IMR-90 (cell line): ENCODE measurements around the gene RELCH. TPM values are rescaled to one million over a fixed set of nuclear protein-coding genes. Genes with fewer than 3 reads are reported as not detected.

Source experiments
- ATAC-seq: fragments of 200-7000 bp; cut with Tn5 transposase; 2 replicates; pipeline ENCODE4 v1.9.1; 2020; ENCODE audit warnings: low read depth, mild to moderate bottlenecking, moderate library complexity
- BruUV-seq: library from RNA; stranded (reverse); fragments of 400-500 nt; replicated peaks from 2 replicates; lab custom pipeline; 2021; lab: Mats Ljungman, UMichigan
- CTCF ChIA-PET: fragments of 300-600 bp; formaldehyde crosslinking; extraction: SDS; loops from one replicate; lab custom pipeline; 2021; ENCODE audit warnings: antibody characterized with exemption; lab: Yijun Ruan, JAX
- POLR2A ChIA-PET: fragments of 300-600 bp; sonication (Branson Sonifier 250); formaldehyde crosslinking; loops from one replicate; lab custom pipeline; 2022; ENCODE audit warnings: antibody characterized with exemption; ENCODE audit not compliant: unreplicated experiment; lab: Charles Lee
- DNase-seq: peaks from one replicate; pipeline ENCODE4 v3.0.0; 2013
- H2AFZ ChIP-seq: replicated peaks from 2 replicates; pipeline ENCODE3; 2013; ENCODE audit warnings: low read length, mild to moderate bottlenecking; ENCODE audit not compliant: poor library complexity
- H2AK5ac ChIP-seq: 2 replicates; pipeline ENCODE4 v1.6.1; 2013; ENCODE audit warnings: low read depth, low read length, inconsistent platforms
- H2AK9ac ChIP-seq: replicated peaks from 2 replicates; pipeline ENCODE3; 2013; ENCODE audit warnings: mild to moderate bottlenecking, low read depth, low read length, moderate library complexity; ENCODE audit not compliant: poor library complexity
- H2BK120ac ChIP-seq: 2 replicates; pipeline ENCODE4 v1.6.1; 2013; ENCODE audit warnings: low read depth, low read length, inconsistent platforms
- H2BK15ac ChIP-seq: 3 replicates; pipeline ENCODE4 v1.6.1; 2013; ENCODE audit warnings: low read depth, low read length, inconsistent platforms
- H2BK20ac ChIP-seq: 2 replicates; pipeline ENCODE4 v1.6.1; 2013; ENCODE audit warnings: low read depth, mild to moderate bottlenecking, inconsistent platforms, low read length, moderate library complexity
- H2BK5ac ChIP-seq: 2 replicates; pipeline ENCODE4 v1.6.1; 2013; ENCODE audit warnings: mild to moderate bottlenecking, low read depth, low read length, inconsistent platforms; ENCODE audit not compliant: poor library complexity, severe bottlenecking
- H3K14ac ChIP-seq: replicated peaks from 2 replicates; pipeline ENCODE4 v1.6.1; 2013; ENCODE audit warnings: low read depth, low read length, inconsistent platforms
- H3K18ac ChIP-seq: 2 replicates; pipeline ENCODE4 v1.6.1; 2013; ENCODE audit warnings: low read depth, low read length, control low read depth
- H3K23ac ChIP-seq: 2 replicates; pipeline ENCODE4 v1.6.1; 2013; ENCODE audit warnings: low read depth, low read length, inconsistent platforms
- H3K27ac ChIP-seq: 2 replicates; pipeline ENCODE4 v1.5.1; 2013; ENCODE audit warnings: mild to moderate bottlenecking, control low read depth, low read length; ENCODE audit not compliant: insufficient read depth
- H3K27me3 ChIP-seq: 2 replicates; pipeline ENCODE4 v1.6.1; 2013; ENCODE audit warnings: low read length; ENCODE audit not compliant: control insufficient read depth, insufficient read depth
- H3K36me3 ChIP-seq: 2 replicates; pipeline ENCODE4 v1.6.1; 2013; ENCODE audit warnings: low read length, mixed read lengths; ENCODE audit not compliant: control insufficient read depth, insufficient read depth
- H3K4ac ChIP-seq: 2 replicates; pipeline ENCODE4 v1.6.1; 2013; ENCODE audit warnings: low read depth, low read length, inconsistent platforms
- H3K4me1 ChIP-seq: 2 replicates; pipeline ENCODE4 v1.6.1; 2013; ENCODE audit warnings: low read length, mixed read lengths; ENCODE audit not compliant: control insufficient read depth, insufficient read depth
- H3K4me2 ChIP-seq: 2 replicates; pipeline ENCODE4 v1.6.1; 2013; ENCODE audit warnings: low read depth, mild to moderate bottlenecking, control low read depth, low read length, moderate library complexity
- H3K4me3 ChIP-seq: 2 replicates; pipeline ENCODE4 v1.5.1; 2013; ENCODE audit warnings: low read depth, mild to moderate bottlenecking, control low read depth, low read length, moderate library complexity; ENCODE audit not compliant: insufficient read depth
- H3K56ac ChIP-seq: 2 replicates; pipeline ENCODE4 v1.6.1; 2013; ENCODE audit warnings: low read length, inconsistent platforms; ENCODE audit not compliant: insufficient read depth; ENCODE audit errors: extremely low read depth
- H3K79me1 ChIP-seq, 2 experiments: 2 replicates each; pipeline ENCODE4 v1.6.1; 2013; ENCODE audit warnings: low read length in 2 of 2, inconsistent platforms in 1 of 2, low read depth in 1 of 2
- H3K9ac ChIP-seq: 2 replicates; pipeline ENCODE4 v1.6.1; 2013; ENCODE audit warnings: low read depth, low read length, control low read depth
- H3K9me1 ChIP-seq: 2 replicates; pipeline ENCODE4 v1.6.1; 2013; ENCODE audit warnings: low read length, inconsistent platforms; ENCODE audit not compliant: insufficient read depth
- H3K9me3 ChIP-seq: 2 replicates; pipeline ENCODE4 v1.6.1; 2013; ENCODE audit warnings: low read length; ENCODE audit not compliant: control insufficient read depth, insufficient read depth
- H4K20me1 ChIP-seq: 2 replicates; pipeline ENCODE4 v1.6.1; 2013; ENCODE audit warnings: low read length, inconsistent platforms; ENCODE audit not compliant: insufficient read depth
- H4K5ac ChIP-seq: 2 replicates; pipeline ENCODE4 v1.6.1; 2013; ENCODE audit warnings: mild to moderate bottlenecking, low read depth, low read length, control low read depth
- H4K8ac ChIP-seq, 2 experiments: 2 replicates each; pipeline ENCODE4 v1.6.1; 2013; ENCODE audit warnings: low read depth in 2 of 2, low read length in 2 of 2, control low read depth in 1 of 2, inconsistent platforms in 1 of 2
- H4K91ac ChIP-seq: 2 replicates; pipeline ENCODE4 v1.6.1; 2013; ENCODE audit warnings: low read depth, low read length, inconsistent platforms; ENCODE audit not compliant: insufficient read depth
- BHLHE40 ChIP-seq: fragments of 150-350 bp; IDR thresholded peaks from 2 replicates; pipeline ENCODE4 v1.6.1; 2016; ENCODE audit warnings: mild to moderate bottlenecking, low read depth, low read length
- CEBPB ChIP-seq: IDR thresholded peaks from 2 replicates; pipeline ENCODE4 v1.6.1; 2012; ENCODE audit warnings: low read depth, low read length, improper control_type of control experiment
- CHD1 ChIP-seq: IDR thresholded peaks from 2 replicates; pipeline ENCODE4 v1.6.1; 2012; ENCODE audit warnings: low read depth, low read length, improper control_type of control experiment
- CTCF ChIP-seq: conservative IDR thresholded peaks from 2 replicates; pipeline ENCODE4 v1.5.1; 2012; ENCODE audit warnings: mild to moderate bottlenecking, low read depth, low read length, improper control_type of control experiment
- FOS ChIP-seq: fragments of 150-350 bp; IDR thresholded peaks from 2 replicates; pipeline ENCODE4 v1.6.1; 2016; ENCODE audit warnings: low read depth, low read length
- MAFK ChIP-seq: IDR thresholded peaks from 2 replicates; pipeline ENCODE4 v1.6.1; 2012; ENCODE audit warnings: low read depth, low read length, improper control_type of control experiment
- MAZ ChIP-seq: IDR thresholded peaks from 2 replicates; pipeline ENCODE4 v1.6.1; 2012; ENCODE audit warnings: low read depth, mild to moderate bottlenecking, low read length, improper control_type of control experiment, moderate library complexity, borderline replicate concordance
- MXI1 ChIP-seq: IDR thresholded peaks from 2 replicates; pipeline ENCODE4 v1.6.1; 2012; ENCODE audit warnings: low read depth, mild to moderate bottlenecking, low read length, moderate library complexity, borderline replicate concordance
- NFE2L2 ChIP-seq: fragments of 150-350 bp; IDR thresholded peaks from 2 replicates; pipeline ENCODE4 v1.6.1; 2016; ENCODE audit warnings: low read depth, mild to moderate bottlenecking, low read length
- POLR2A ChIP-seq: IDR thresholded peaks from 2 replicates; pipeline ENCODE4 v1.6.1; 2012; ENCODE audit warnings: mild to moderate bottlenecking, low read depth, low read length
- RAD21 ChIP-seq: IDR thresholded peaks from 2 replicates; pipeline ENCODE4 v1.6.1; 2012; ENCODE audit warnings: low read length, improper control_type of control experiment
- RCOR1 ChIP-seq: IDR thresholded peaks from 2 replicates; pipeline ENCODE4 v1.6.1; 2012; ENCODE audit warnings: mild to moderate bottlenecking, low read length, improper control_type of control experiment; ENCODE audit not compliant: insufficient replicate concordance
- RFX5 ChIP-seq: IDR thresholded peaks from 2 replicates; pipeline ENCODE4 v1.8.0; 2012; ENCODE audit warnings: low read depth, mild to moderate bottlenecking, low read length, moderate library complexity
- SMC3 ChIP-seq: fragments of 150-350 bp; IDR thresholded peaks from 2 replicates; pipeline ENCODE4 v1.6.1; 2016; ENCODE audit warnings: low read depth, mild to moderate bottlenecking, antibody characterized with exemption, low read length, moderate library complexity
- WGBS, 2 experiments: methylation state at CpG; one replicate each; pipeline versions ENCODE4 v1.1.5 to v1.1.7; 2013; ENCODE audit warnings: missing lambda C conversion rate in 2 of 2; ENCODE audit not compliant: insufficient read length in 1 of 2; ENCODE audit errors: extremely low coverage in 2 of 2; 5-methylcytosine and 5-hydroxymethylcytosine counted together
- dilution Hi-C: fragments of 300-500 bp; cut with HindIII; formaldehyde crosslinking; loops from one replicate; pipeline ENCODE4 v1.14.3; 2018; ENCODE audit warnings: low sequenced_read_pairs; ENCODE audit not compliant: unreplicated experiment
- in situ Hi-C: fragments of 300-500 bp; cut with MboI; formaldehyde crosslinking; loops from 3 replicates; pipeline ENCODE4 v1.14.3; 2019; ENCODE audit warnings: low sequenced_read_pairs, inconsistent platforms, mixed read lengths
- intact Hi-C: fragments of 100-400 bp; cut with micrococcal nuclease; formaldehyde crosslinking; loops from 2 replicates; pipeline ENCODE4 v1.10.0; 2022
- polyA plus RNA-seq, 3 experiments: library from polyadenylated mRNA; depleted of rRNA; stranded (reverse); fragments of >200 nt; gene quantifications; 2 replicates each; pipeline ENCODE4 v1.2.3, GENCODE V29; 2012; ENCODE audit warnings: low replicate concordance in 1 of 3
- total RNA-seq: library from RNA; depleted of rRNA; stranded (reverse); fragments of >200 nt; gene quantifications from 2 replicates; pipeline ENCODE4 v1.2.3, GENCODE V29; 2012

RELCH gene
- total and polyA plus RNA-seq, 2 of the 4 experiments (the other 2 are of a cell fraction) = 14.4 to 52.5 TPM

- H3K4me3 ChIP-seq = no peak overlapping the region
- DNase-seq (peak; percentile 36), ATAC-seq (no peak; the same call in 1 of the 2 replicates)
- dilution Hi-C loops (no loop called here), intact Hi-C loops (no loop called here), in situ Hi-C loops (no loop called here)
- POLR2A ChIA-PET = no interaction called here
- H2AK5ac ChIP-seq = no peak overlapping the region
- no peak overlapping the region for H3K18ac ChIP-seq
- no peak overlapping the region for H3K27ac ChIP-seq
- CTCF ChIA-PET = interaction anchor here (0.6 to 1.1 kb wide), 3 partner anchors 10 to 767 kb away, joined by 3 to 9 read pairs (median 5); no protein-coding TSS in a partner anchor
- H2AK9ac ChIP-seq = no peak overlapping the region
- peaks cover 35 to 37% of the 10 kb centered on the region in 2 experiments for H3K79me1 ChIP-seq
- no peak overlapping the region for H4K5ac ChIP-seq
- BruUV-seq = no TSS peak
- no peak overlapping the region for H3K9ac ChIP-seq
- no peak overlapping the region for H3K14ac ChIP-seq
- no peak overlapping the region for H2BK5ac ChIP-seq
- H2BK20ac ChIP-seq = no peak overlapping the region
- no peak overlapping the region for H2BK15ac ChIP-seq
- H3K4ac ChIP-seq = no peak overlapping the region
- H3K9me3 ChIP-seq = no peaks in the 10 kb centered on the region
- H3K27me3 ChIP-seq = no peaks in the 10 kb centered on the region
- WGBS, 2 experiments = no CpG with 5 or more reads among the region's 3 CpGs
- peaks cover 5% of the 10 kb centered on the region for H3K9me1 ChIP-seq
- no peaks in the 10 kb centered on the region for H3K36me3 ChIP-seq
- no peak overlapping the region for H3K56ac ChIP-seq
- H2AFZ ChIP-seq = no peak overlapping the region
- TF ChIP-seq FOS = no peak
- TF ChIP-seq CTCF = no peak
- no peak for TF ChIP-seq NFE2L2
- no peak for TF ChIP-seq POLR2A
- no peak for TF ChIP-seq RCOR1
- TF ChIP-seq RFX5 = no peak
- TF ChIP-seq BHLHE40 = no peak
- no peak for TF ChIP-seq SMC3
- no peak for TF ChIP-seq RAD21
- no peak for TF ChIP-seq MXI1
- no peak for TF ChIP-seq CHD1
- no peak for TF ChIP-seq MAZ
- TF ChIP-seq MAFK = no peak
- no peak for TF ChIP-seq CEBPB
- no peak overlapping the region for H3K23ac ChIP-seq
- peaks cover 2% of the 10 kb centered on the region; the same call in 1 of the 2 replicates for H3K4me1 ChIP-seq
- no peak overlapping the region for H4K91ac ChIP-seq
- H4K20me1 ChIP-seq = peaks cover 25% of the 10 kb centered on the region
- no peak overlapping the region for H4K8ac ChIP-seq
- H2BK120ac ChIP-seq = no peak overlapping the region
- no peak overlapping the region for H3K4me2 ChIP-seq
Observed at GRCh38 chr18:62200121-62200914, 13.3 kb downstream of the RELCH start.
